ENCODE measurements around the gene CEP120.

DNA sequence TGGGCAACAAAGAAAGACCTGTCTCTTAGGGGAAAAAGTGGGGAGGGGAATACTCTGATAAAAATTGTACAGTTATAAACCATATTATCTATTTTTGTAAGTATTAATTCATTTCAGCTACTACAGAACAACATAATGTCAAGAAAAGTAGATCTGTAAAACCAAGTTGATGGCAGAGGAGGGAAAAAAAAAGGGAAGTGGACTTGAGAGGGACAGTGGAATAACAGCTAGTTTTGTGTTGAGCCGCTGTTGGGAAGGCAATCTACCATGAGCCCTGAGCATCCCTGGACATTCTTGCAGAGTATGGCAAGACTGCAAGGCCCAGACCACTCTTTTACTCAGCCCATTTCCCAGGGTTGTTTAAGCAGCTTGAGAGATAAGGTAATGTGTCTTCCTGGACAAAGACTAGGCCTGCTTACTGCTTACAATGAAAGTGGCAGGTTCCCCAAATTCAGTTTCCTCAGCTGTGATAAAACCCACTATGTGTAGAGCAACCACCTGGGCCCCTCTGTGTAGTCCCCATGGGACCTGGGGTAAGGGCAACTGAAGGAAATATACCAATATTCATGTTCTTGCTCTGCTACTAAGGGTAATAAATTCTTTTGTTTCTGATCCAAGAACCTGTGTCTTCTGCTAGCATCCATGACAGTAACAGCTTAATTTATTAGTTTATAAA lies 25.0 kb downstream of the CEP120 start:
- TF ChIP-seq, protein P1, sequence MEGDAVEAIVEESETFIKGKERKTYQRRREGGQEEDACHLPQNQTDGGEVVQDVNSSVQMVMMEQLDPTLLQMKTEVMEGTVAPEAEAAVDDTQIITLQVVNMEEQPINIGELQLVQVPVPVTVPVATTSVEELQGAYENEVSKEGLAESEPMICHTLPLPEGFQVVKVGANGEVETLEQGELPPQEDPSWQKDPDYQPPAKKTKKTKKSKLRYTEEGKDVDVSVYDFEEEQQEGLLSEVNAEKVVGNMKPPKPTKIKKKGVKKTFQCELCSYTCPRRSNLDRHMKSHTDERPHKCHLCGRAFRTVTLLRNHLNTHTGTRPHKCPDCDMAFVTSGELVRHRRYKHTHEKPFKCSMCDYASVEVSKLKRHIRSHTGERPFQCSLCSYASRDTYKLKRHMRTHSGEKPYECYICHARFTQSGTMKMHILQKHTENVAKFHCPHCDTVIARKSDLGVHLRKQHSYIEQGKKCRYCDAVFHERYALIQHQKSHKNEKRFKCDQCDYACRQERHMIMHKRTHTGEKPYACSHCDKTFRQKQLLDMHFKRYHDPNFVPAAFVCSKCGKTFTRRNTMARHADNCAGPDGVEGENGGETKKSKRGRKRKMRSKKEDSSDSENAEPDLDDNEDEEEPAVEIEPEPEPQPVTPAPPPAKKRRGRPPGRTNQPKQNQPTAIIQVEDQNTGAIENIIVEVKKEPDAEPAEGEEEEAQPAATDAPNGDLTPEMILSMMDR (IDR thresholded peaks at IDR 0.05; ENCODE audit: insufficient read depth, low read length): no peak
- no peak for TF ChIP-seq POLR2AphosphoS5 (IDR thresholded peaks at IDR 0.05; ENCODE audit: low read depth)
- TF ChIP-seq GABPA (IDR thresholded peaks at IDR 0.05; ENCODE audit: low read depth): no peak

Measured in HL-60 (cell line).